OCI-LY1 (cell line): Measurements from ENCODE around the gene PRUNE1.

Experiments
- EZH2 ChIP-seq: fragments of 200-600 bp; sonication (generic), shearing (Covaris generic); IDR thresholded peaks from 2 replicates; pipeline ENCODE4 v1.8.0; 2017; ENCODE audit warnings: borderline replicate concordance, mixed run types, mild to moderate bottlenecking, antibody characterized with exemption, low read length, moderate library complexity, mixed read lengths
- TF ChIP-seq, protein P1 (sequence below): fragments of 200-600 bp; sonication (generic), shearing (Covaris generic); IDR thresholded peaks from 2 replicates; pipeline ENCODE4 v1.5.1; 2017; ENCODE audit warnings: mild to moderate bottlenecking, antibody characterized with exemption, low read length, moderate library complexity, mixed read lengths

DNA sequence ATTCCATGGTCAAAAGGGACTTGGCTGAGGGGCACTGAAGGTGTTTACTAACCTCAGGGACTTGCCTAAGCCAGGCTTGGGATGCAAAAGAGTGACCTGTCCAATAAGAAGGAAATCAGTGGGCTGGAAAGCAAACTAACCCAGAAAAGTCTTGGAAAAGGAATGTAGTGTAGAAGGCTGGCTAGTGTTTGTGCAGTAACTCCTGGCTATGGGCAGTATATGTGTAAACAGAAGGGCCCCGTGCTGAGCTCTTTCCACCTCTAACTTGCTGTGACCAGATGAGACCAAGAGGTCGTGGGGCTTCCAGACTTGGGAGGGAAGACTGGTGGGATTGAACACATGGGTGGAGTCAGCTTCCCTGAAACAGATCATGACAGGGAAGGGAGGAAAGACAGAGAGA is 5.6 kb upstream of the PRUNE1 start:
- no peak for TF ChIP-seq EZH2
- TF ChIP-seq, protein P1, sequence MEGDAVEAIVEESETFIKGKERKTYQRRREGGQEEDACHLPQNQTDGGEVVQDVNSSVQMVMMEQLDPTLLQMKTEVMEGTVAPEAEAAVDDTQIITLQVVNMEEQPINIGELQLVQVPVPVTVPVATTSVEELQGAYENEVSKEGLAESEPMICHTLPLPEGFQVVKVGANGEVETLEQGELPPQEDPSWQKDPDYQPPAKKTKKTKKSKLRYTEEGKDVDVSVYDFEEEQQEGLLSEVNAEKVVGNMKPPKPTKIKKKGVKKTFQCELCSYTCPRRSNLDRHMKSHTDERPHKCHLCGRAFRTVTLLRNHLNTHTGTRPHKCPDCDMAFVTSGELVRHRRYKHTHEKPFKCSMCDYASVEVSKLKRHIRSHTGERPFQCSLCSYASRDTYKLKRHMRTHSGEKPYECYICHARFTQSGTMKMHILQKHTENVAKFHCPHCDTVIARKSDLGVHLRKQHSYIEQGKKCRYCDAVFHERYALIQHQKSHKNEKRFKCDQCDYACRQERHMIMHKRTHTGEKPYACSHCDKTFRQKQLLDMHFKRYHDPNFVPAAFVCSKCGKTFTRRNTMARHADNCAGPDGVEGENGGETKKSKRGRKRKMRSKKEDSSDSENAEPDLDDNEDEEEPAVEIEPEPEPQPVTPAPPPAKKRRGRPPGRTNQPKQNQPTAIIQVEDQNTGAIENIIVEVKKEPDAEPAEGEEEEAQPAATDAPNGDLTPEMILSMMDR: no peak
